ENCODE measurements around the gene RBM33. TPM values are rescaled to one million over a fixed set of nuclear protein-coding genes. Genes with fewer than 3 reads are reported as not detected.

RBM33 gene
- total and polyA plus RNA-seq, 2 of the 8 experiments (the other 6 are each of a cell fraction or from before 2014, with no cell fraction given): 16.5 to 64.6 TPM

- TF ChIP-seq EZH2 (IDR thresholded peaks at IDR 0.05; ENCODE audit: low read depth, low read length, severe bottlenecking): no peak
Measured at GRCh38 chr7:155746188-155746587, 101.7 kb downstream of the RBM33 start (continued).
